H1 (cell line): Measurements from ENCODE around the gene FBXO17. TPM values are rescaled to one million over a fixed set of nuclear protein-coding genes. Genes with fewer than 3 reads are reported as not detected.

Source experiments
- CTCF ChIA-PET: fragments of 300-600 bp; sonication (Branson Sonifier 250); formaldehyde crosslinking; loops from one replicate; lab custom pipeline; 2021; ENCODE audit not compliant: partially characterized antibody; lab: Charles Lee
- POLR2A ChIA-PET: fragments of 300-600 bp; sonication (Branson Sonifier 250); formaldehyde crosslinking; loops from one replicate; lab custom pipeline; 2021; ENCODE audit warnings: inconsistent platforms; ENCODE audit not compliant: partially characterized antibody; lab: Charles Lee
- DNase-seq, 2 experiments: peaks; one replicate each; pipeline versions ENCODE4 v3.0.0 to v3.0.0-alpha.2; 2010 to 2022; ENCODE audit warnings: low spot score in 2 of 2, low read depth in 1 of 2, mixed read lengths in 1 of 2
- FAIRE-seq: peaks from 2 replicates; lab custom pipeline; 2011; peaks lifted over from hg19 to GRCh38; lab: Jason Lieb, UNC
- H2AFZ ChIP-seq: 2 replicates; pipeline ENCODE4 v1.8.1; 2012; ENCODE audit warnings: low read length, inconsistent platforms
- H2AK5ac ChIP-seq: 2 replicates; pipeline ENCODE4 v1.6.1; 2013; ENCODE audit warnings: low read depth, low read length
- H2BK120ac ChIP-seq: replicated peaks from 2 replicates; pipeline ENCODE3; 2013; ENCODE audit warnings: low read depth, low read length, inconsistent platforms
- H2BK12ac ChIP-seq: 2 replicates; pipeline ENCODE4 v1.6.1; 2013; ENCODE audit warnings: low read depth, low read length
- H2BK15ac ChIP-seq: 2 replicates; pipeline ENCODE4 v1.6.1; 2013; ENCODE audit warnings: low read length
- H2BK20ac ChIP-seq: 2 replicates; pipeline ENCODE4 v1.6.1; 2013; ENCODE audit warnings: low read length
- H2BK5ac ChIP-seq: 2 replicates; pipeline ENCODE4 v1.6.1; 2013; ENCODE audit warnings: low read depth, low read length
- H3K14ac ChIP-seq: 2 replicates; pipeline ENCODE4 v1.6.1; 2013; ENCODE audit warnings: inconsistent platforms; ENCODE audit not compliant: insufficient read length
- H3K18ac ChIP-seq: 2 replicates; pipeline ENCODE4 v1.6.1; 2013; ENCODE audit warnings: low read length; ENCODE audit errors: extremely low read depth
- H3K23ac ChIP-seq: 2 replicates; pipeline ENCODE4 v1.6.1; 2013; ENCODE audit warnings: inconsistent platforms; ENCODE audit not compliant: insufficient read length
- H3K23me2 ChIP-seq: 2 replicates; pipeline ENCODE4 v1.6.1; 2013; ENCODE audit warnings: low read depth, low read length
- H3K27ac ChIP-seq: 2 replicates; pipeline ENCODE4 v1.6.1; 2011; ENCODE audit warnings: low read depth, low read length, inconsistent platforms
- H3K27me3 ChIP-seq, 4 experiments: replicated peaks in 1 of 4; 1 replicate in 1 of 4; 2 replicates in 3 of 4; pipeline versions ENCODE4 v1.6.1 to v1.8.1; 2011 to 2013; ENCODE audit warnings: low read length in 3 of 4, mild to moderate bottlenecking in 3 of 4, inconsistent platforms in 2 of 4, mixed read lengths in 2 of 4, moderate library complexity in 1 of 4; ENCODE audit not compliant: control insufficient read depth in 3 of 4, insufficient read depth in 3 of 4; ENCODE audit errors: extremely low read depth in 1 of 4
- H3K36me3 ChIP-seq, 4 experiments: 2 replicates each; pipeline versions ENCODE4 v1.6.1 to v1.8.1; 2011 to 2013; ENCODE audit warnings: mild to moderate bottlenecking in 4 of 4, low read length in 3 of 4, moderate library complexity in 2 of 4, control low read depth in 1 of 4, inconsistent platforms in 1 of 4; ENCODE audit not compliant: insufficient read depth in 4 of 4, control insufficient read depth in 2 of 4
- H3K4ac ChIP-seq: replicated peaks from 2 replicates; pipeline ENCODE3; 2013; ENCODE audit warnings: low read length, low read depth, mixed read lengths, inconsistent platforms; ENCODE audit not compliant: insufficient read length
- H3K4me1 ChIP-seq, 4 experiments: replicated peaks in 1 of 4; 1 replicate in 1 of 4; 2 replicates in 3 of 4; pipeline versions ENCODE4 v1.6.1 to v1.8.1; 2011 to 2013; ENCODE audit warnings: low read length in 3 of 4, inconsistent platforms in 2 of 4, mixed read lengths in 1 of 4; ENCODE audit not compliant: insufficient read depth in 4 of 4, control insufficient read depth in 3 of 4
- H3K4me2 ChIP-seq, 2 experiments: 2 replicates each; pipeline versions ENCODE4 v1.6.1 to v1.8.1; 2011 to 2013; ENCODE audit warnings: low read depth in 2 of 2, low read length in 2 of 2, control low read depth in 1 of 2, inconsistent platforms in 1 of 2, mild to moderate bottlenecking in 1 of 2; ENCODE audit not compliant: insufficient read depth in 1 of 2
- H3K4me3 ChIP-seq, 4 experiments: fragments of 200-600, 300-600 bp in 1 of 4; sonication (generic), shearing (Covaris generic), sonication (Bioruptor Twin) in 1 of 4; 2 replicates each; pipeline versions ENCODE4 v1.5.1 to v1.8.1; 2011 to 2016; ENCODE audit warnings: low read length in 4 of 4, low read depth in 3 of 4, control low read depth in 2 of 4, inconsistent platforms in 2 of 4, mild to moderate bottlenecking in 2 of 4, mixed read lengths in 1 of 4, moderate library complexity in 1 of 4; ENCODE audit not compliant: insufficient read depth in 2 of 4; ENCODE audit errors: extremely low read depth in 1 of 4
- H3K56ac ChIP-seq: replicated peaks from 2 replicates; pipeline ENCODE3; 2013; ENCODE audit warnings: low read depth, mild to moderate bottlenecking, mixed read lengths, low read length, inconsistent platforms; ENCODE audit not compliant: insufficient read length
- H3K79me1 ChIP-seq: 2 replicates; pipeline ENCODE4 v1.6.1; 2013; ENCODE audit warnings: low read depth, low read length, control low read depth
- H3K79me2 ChIP-seq, 2 experiments: 2 replicates each; pipeline versions ENCODE4 v1.6.1 to v1.8.1; 2012 to 2013; ENCODE audit warnings: low read length in 2 of 2, mild to moderate bottlenecking in 2 of 2, inconsistent platforms in 1 of 2; ENCODE audit not compliant: insufficient read depth in 2 of 2, control insufficient read depth in 1 of 2
- H3K9ac ChIP-seq, 4 experiments: replicated peaks in 1 of 4; 1 replicate in 1 of 4; 2 replicates in 3 of 4; pipeline versions ENCODE4 v1.6.1 to v1.8.1; 2011 to 2013; ENCODE audit warnings: low read depth in 3 of 4, low read length in 3 of 4, control low read depth in 2 of 4, mild to moderate bottlenecking in 2 of 4, moderate library complexity in 2 of 4, inconsistent platforms in 1 of 4; ENCODE audit errors: extremely low read depth in 1 of 4
- H3K9me3 ChIP-seq, 2 experiments: 2 replicates each; pipeline versions ENCODE4 v1.6.1 to v1.8.1; 2012 to 2013; ENCODE audit warnings: mild to moderate bottlenecking in 2 of 2, moderate library complexity in 2 of 2, control low read depth in 1 of 2, inconsistent platforms in 1 of 2, low read depth in 1 of 2, low read length in 1 of 2, mixed read lengths in 1 of 2; ENCODE audit not compliant: insufficient read depth in 2 of 2
- H4K20me1 ChIP-seq, 2 experiments: replicated peaks in 1 of 2; 2 replicates each; pipeline versions ENCODE3 to v1.8.1; 2011 to 2013; ENCODE audit warnings: inconsistent platforms in 2 of 2, low read length in 2 of 2, mild to moderate bottlenecking in 1 of 2; ENCODE audit not compliant: insufficient read depth in 2 of 2, control insufficient read depth in 1 of 2
- H4K5ac ChIP-seq: 2 replicates; pipeline ENCODE4 v1.6.1; 2013; ENCODE audit warnings: low read length, low read depth, mixed read lengths, inconsistent platforms; ENCODE audit not compliant: insufficient read length
- H4K8ac ChIP-seq: 2 replicates; pipeline ENCODE4 v1.8.0; 2013; ENCODE audit warnings: mild to moderate bottlenecking, moderate library complexity, low read length, inconsistent platforms; ENCODE audit not compliant: insufficient read depth; ENCODE audit errors: extremely low read depth
- H4K91ac ChIP-seq: replicated peaks from 2 replicates; pipeline ENCODE3; 2013; ENCODE audit warnings: low read length, mixed read lengths, inconsistent platforms; ENCODE audit not compliant: insufficient read length
- ATF3 ChIP-seq: IDR thresholded peaks from 2 replicates; pipeline ENCODE4 v1.6.1; 2011; ENCODE audit warnings: low read depth, mild to moderate bottlenecking, low read length; ENCODE audit not compliant: insufficient read depth
- CTBP2 ChIP-seq: IDR thresholded peaks from 2 replicates; pipeline ENCODE4 v1.7.0; 2011; ENCODE audit warnings: borderline replicate concordance, mild to moderate bottlenecking, moderate library complexity, mixed read lengths, low read length; ENCODE audit not compliant: insufficient read depth, insufficient read length
- HDAC6 ChIP-seq: IDR thresholded peaks from one replicate; pipeline ENCODE4 v1.7.1; 2012; ENCODE audit warnings: low read depth, mild to moderate bottlenecking, inconsistent platforms, low read length, moderate library complexity
- JUN ChIP-seq: IDR thresholded peaks from 2 replicates; pipeline ENCODE4 v1.6.1; 2011; ENCODE audit warnings: low read depth, mild to moderate bottlenecking, improper control_type of control experiment, low read length
- MAFK ChIP-seq: IDR thresholded peaks from 2 replicates; pipeline ENCODE4 v1.6.1; 2012; ENCODE audit warnings: low read depth, mild to moderate bottlenecking, improper control_type of control experiment, low read length
- NANOG ChIP-seq: IDR thresholded peaks from 2 replicates; pipeline ENCODE4 v1.6.1; 2011; ENCODE audit warnings: low read length, low read depth, mild to moderate bottlenecking, inconsistent platforms; ENCODE audit not compliant: insufficient read depth, poor library complexity, severe bottlenecking
- POLR2AphosphoS5 ChIP-seq: IDR thresholded peaks from 2 replicates; pipeline ENCODE4 v1.6.1; 2011; ENCODE audit warnings: low read depth, low read length
- SIN3A ChIP-seq, 2 experiments: IDR thresholded peaks in 1 of 2; conservative IDR thresholded peaks in 1 of 2; 2 replicates each; pipeline ENCODE4 v1.6.1; 2011 to 2012; ENCODE audit warnings: low read length in 2 of 2, improper control_type of control experiment in 1 of 2, low read depth in 1 of 2, mild to moderate bottlenecking in 1 of 2
- SIRT6 ChIP-seq: IDR thresholded peaks from one replicate; pipeline ENCODE4 v1.7.1; 2012; ENCODE audit warnings: low read length, inconsistent platforms
- TCF12 ChIP-seq: IDR thresholded peaks from 2 replicates; pipeline ENCODE4 v1.6.1; 2011; ENCODE audit warnings: low read depth, mild to moderate bottlenecking, low read length
- WGBS, 2 experiments: shearing (Covaris generic) in 1 of 2; methylation state at CpG; one replicate each; pipeline versions ENCODE4 v1.1.6 to v1.1.7; 2013 to 2015; ENCODE audit warnings: low lambda C conversion rate in 2 of 2, mixed read lengths in 2 of 2, inconsistent platforms in 1 of 2, low coverage in 1 of 2, missing lambda C conversion rate in 1 of 2; ENCODE audit not compliant: insufficient replicate concordance in 2 of 2, insufficient coverage in 1 of 2, insufficient read length in 1 of 2; ENCODE audit errors: extremely low coverage in 1 of 2, missing lambda C conversion rate in 1 of 2; 5-methylcytosine and 5-hydroxymethylcytosine counted together
- polyA plus RNA-seq, 7 experiments: library from polyadenylated mRNA; depleted of rRNA in 3 of 7; stranded (reverse) in 5 of 7; unstranded in 2 of 7; fragments of >200 nt in 5 of 7; fragments of 200-250 nt in 2 of 7; gene quantifications; 1 replicate in 5 of 7; 2 replicates in 1 of 7; 4 replicates in 1 of 7; pipeline versions ENCODE4 v1.2.1 to v1.2.3, GENCODE V29; 2011 to 2013; ENCODE audit warnings: missing spikeins in 2 of 7, mixed read lengths in 2 of 7
- total RNA-seq: library from RNA; stranded (reverse); fragmentation: NEBNext Ultra II Directional; extraction: Animal tissue kit (Norgen Biotek cat#: 25700); gene quantifications from 2 replicates; pipeline ENCODE4 v1.2.1, GENCODE V29; 2021

FBXO17 gene
- total and polyA plus RNA-seq, 2 of the 8 experiments (the other 6 are each of a cell fraction or from before 2014, with no cell fraction given) = 11.7 to 15.3 TPM

- H3K4me1 ChIP-seq = no peaks in the 10 kb centered on the region
- no peak overlapping the region for H3K23ac ChIP-seq
- H3K14ac ChIP-seq = no peak overlapping the region
- H3K56ac ChIP-seq = no peak overlapping the region
- H2BK5ac ChIP-seq = no peak overlapping the region
- DNase-seq = no peak
- no peak overlapping the region for H2AK5ac ChIP-seq
- H2BK12ac ChIP-seq = no peak overlapping the region
- no peak overlapping the region for H3K4me3 ChIP-seq
- ChIA-PET POLR2A (interaction anchor here (0.8 kb wide), 1 partner anchor 49 kb away, joined by 3 read pairs; no protein-coding TSS in a partner anchor), CTCF (interaction anchor here (0.5 to 1.3 kb wide), 5 partner anchors 13 to 140 kb away, joined by 3 read pairs; no protein-coding TSS in a partner anchor)
- no peaks in the 10 kb centered on the region for H3K79me2 ChIP-seq
- H3K9ac ChIP-seq = no peak overlapping the region
- H2AFZ ChIP-seq = no peak overlapping the region
- H3K23me2 ChIP-seq = 0 out of 2 replicates have a peak, but pooled peaks cover under 1% of the 10 kb centered on the region
- no peak overlapping the region for H3K27ac ChIP-seq
- H4K20me1 ChIP-seq = peaks cover 0 to 2% of the 10 kb centered on the region in 2 experiments
- H2BK20ac ChIP-seq = no peak overlapping the region
- no peak for FAIRE-seq
- no peak overlapping the region for H4K5ac ChIP-seq
- no peak overlapping the region for H3K4ac ChIP-seq
- no peak overlapping the region for H3K18ac ChIP-seq
- no peak overlapping the region for H2BK120ac ChIP-seq
- H3K79me1 ChIP-seq = no peaks in the 10 kb centered on the region; the same call in 1 of the 2 replicates
- H3K36me3 ChIP-seq = no peaks in the 10 kb centered on the region
- H3K27me3 ChIP-seq = peaks cover 0 to 3% (median 1%) of the 10 kb centered on the region in 4 experiments; a peak in 2 of 7 replicates
- no peaks in the 10 kb centered on the region for H3K9me3 ChIP-seq
- no peak overlapping the region for H4K91ac ChIP-seq
- 93% methylated on average over 14 of the region's 14 CpGs; no CpG with 5 or more reads in 1 of the 2 experiments for WGBS, 2 experiments
- H2BK15ac ChIP-seq = no peak overlapping the region
- H4K8ac ChIP-seq = no peak overlapping the region
- no peak overlapping the region for H3K4me2 ChIP-seq
- TF ChIP-seq ATF3 (no peak), JUN (no peak), MAFK (no peak), HDAC6 (no peak), CTBP2 (no peak), POLR2AphosphoS5 (no peak), SIN3A (conservative IDR thresholded peaks at IDR 0.05 in 1 of 2, IDR thresholded peaks at IDR 0.05 in 1 of 2; ENCODE audit: low read depth in 1 of 2, low read length in 2 of 2) (no peak), NANOG (no peak), TCF12 (no peak), SIRT6 (no peak)
Measured at GRCh38 chr19:38893341-38893771, 82.2 kb downstream of the FBXO17 start.
